C4-2B (cell line): ENCODE measurements around the gene GALNT1.

ENCODE experiments used
- H3K27ac ChIP-seq: fragments of 450-650 bp; 2 replicates; pipeline ENCODE4 v1.5.1; 2017
- ZFX ChIP-seq: fragments of 450-650 bp; IDR thresholded peaks from 2 replicates; pipeline ENCODE4 v1.6.1; 2017
- TF ChIP-seq, protein P1 (sequence below): fragments of 450-650 bp; conservative IDR thresholded peaks from 2 replicates; pipeline ENCODE4 v1.5.1; 2017; ENCODE audit warnings: mild to moderate bottlenecking

Gene GALNT1

DNA sequence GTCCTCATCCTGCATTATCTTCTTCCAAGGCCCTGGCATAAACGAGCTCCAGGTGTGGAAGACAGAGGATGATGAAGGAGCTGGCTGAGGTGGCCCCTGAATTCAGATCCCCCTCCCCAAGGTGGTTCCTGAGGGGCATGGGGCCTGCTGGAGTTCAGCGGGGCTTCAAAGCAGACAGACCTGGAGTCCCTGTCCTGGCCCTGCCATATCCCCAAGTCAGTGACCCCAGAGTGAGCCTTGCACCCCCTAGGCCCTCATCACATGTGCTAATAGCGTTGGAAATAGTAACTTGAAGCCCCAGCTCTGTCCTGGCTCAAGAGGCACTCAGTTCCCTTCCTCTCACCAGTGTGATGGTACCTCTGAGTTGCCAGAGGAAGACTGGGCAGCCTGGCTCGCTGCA lies 172.9 kb downstream of the GALNT1 start:
- no peak overlapping the region for H3K27ac ChIP-seq
- TF ChIP-seq, protein P1, sequence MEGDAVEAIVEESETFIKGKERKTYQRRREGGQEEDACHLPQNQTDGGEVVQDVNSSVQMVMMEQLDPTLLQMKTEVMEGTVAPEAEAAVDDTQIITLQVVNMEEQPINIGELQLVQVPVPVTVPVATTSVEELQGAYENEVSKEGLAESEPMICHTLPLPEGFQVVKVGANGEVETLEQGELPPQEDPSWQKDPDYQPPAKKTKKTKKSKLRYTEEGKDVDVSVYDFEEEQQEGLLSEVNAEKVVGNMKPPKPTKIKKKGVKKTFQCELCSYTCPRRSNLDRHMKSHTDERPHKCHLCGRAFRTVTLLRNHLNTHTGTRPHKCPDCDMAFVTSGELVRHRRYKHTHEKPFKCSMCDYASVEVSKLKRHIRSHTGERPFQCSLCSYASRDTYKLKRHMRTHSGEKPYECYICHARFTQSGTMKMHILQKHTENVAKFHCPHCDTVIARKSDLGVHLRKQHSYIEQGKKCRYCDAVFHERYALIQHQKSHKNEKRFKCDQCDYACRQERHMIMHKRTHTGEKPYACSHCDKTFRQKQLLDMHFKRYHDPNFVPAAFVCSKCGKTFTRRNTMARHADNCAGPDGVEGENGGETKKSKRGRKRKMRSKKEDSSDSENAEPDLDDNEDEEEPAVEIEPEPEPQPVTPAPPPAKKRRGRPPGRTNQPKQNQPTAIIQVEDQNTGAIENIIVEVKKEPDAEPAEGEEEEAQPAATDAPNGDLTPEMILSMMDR: no peak
- TF ChIP-seq ZFX: no peak

DNA sequence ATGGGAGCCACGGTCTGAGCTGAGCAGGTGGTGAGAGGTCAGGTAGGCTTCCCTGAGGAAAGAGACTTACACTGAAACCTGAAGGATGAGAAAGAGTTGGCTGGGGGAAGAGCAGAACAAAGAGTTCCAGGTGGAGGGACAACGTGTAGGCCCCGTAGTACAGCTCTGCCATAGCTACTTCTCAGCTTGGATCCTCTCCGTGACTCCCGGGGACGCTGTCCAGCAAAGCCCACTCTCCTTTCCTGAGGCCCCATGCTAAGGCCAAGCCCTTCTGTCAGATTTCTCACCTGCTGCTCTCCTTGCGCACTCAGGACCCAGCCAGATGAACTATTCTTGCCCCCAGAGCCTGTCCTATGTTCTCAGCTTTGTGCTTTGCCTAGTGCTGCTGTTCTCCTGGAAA lies 173.8 kb downstream of the GALNT1 start:
- no peak overlapping the region for H3K27ac ChIP-seq
- TF ChIP-seq, protein P1: no peak

DNA sequence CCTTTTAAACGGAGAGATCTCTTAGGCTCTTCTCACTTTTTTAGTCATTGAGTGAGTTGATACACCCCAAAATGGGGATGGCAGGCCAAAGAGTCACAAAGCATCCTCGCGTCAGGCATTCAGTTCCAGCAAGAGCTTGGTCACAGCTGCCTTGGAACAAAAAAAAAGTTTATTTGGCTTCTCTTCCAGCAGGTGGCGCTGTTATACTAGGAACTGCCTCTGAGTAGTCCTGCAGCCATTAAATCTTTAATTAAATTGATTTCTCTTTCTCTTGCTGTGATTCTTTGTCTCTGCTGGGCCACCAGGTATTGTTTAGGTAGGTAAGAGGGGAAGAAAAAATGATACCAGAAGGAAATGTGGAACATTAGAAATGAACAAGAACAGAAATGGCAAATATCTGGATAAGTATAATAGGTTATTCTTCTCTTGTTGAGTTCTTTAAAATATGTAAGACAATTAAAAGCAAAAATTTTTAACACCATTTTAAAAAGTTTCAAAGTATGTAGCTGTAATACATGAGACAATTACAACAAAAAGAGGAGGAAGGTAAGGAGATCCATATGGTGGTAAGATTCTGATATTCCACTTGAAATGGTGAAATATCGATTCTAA lies 175.1 kb downstream of the GALNT1 start:
- H3K27ac ChIP-seq: no peak overlapping the region
- TF ChIP-seq, protein P1: peak; percentile 79
- no peak for TF ChIP-seq ZFX
